ENCODE data around the gene KREMEN1.
A peak's percentile ranks its signal among the peaks of the same experiment; 100 is the strongest.
"Not testable (repeated sequence)": the region's sequence is repeated elsewhere in the genome, so short reads cannot be mapped to it uniquely, and the experiment has no call there.

Gene KREMEN1

GRCh38 chr22:29078869-29079207, 6.0 kb downstream of the KREMEN1 start:
- Mint-ChIP-seq H3K27ac (no peak overlapping the region), H3K27me3 (ENCODE audit: low read depth) (peaks cover 61% of the 10 kb centered on the region), H3K36me3 (ENCODE audit: low read depth) (no peaks in the 10 kb centered on the region), H3K9me3 (no peaks in the 10 kb centered on the region), H3K4me3 (no peak overlapping the region), H3K4me1 (ENCODE audit: low read depth) (no peaks in the 10 kb centered on the region)
- no peak for DNase-seq (ENCODE audit: low spot score)

GRCh38 chr22:29079218-29079901, 6.5 kb downstream of the KREMEN1 start:
- H3K36me3 Mint-ChIP-seq (ENCODE audit: low read depth), result no peaks in the 10 kb centered on the region
- H3K27ac Mint-ChIP-seq, result no peak overlapping the region
- peaks cover 3% of the 10 kb centered on the region for H3K4me1 Mint-ChIP-seq (ENCODE audit: low read depth)
- H3K27me3 Mint-ChIP-seq (ENCODE audit: low read depth), result peaks cover 56% of the 10 kb centered on the region
- no peak overlapping the region for H3K4me3 Mint-ChIP-seq
- no peak for DNase-seq (ENCODE audit: low spot score)
- H3K9me3 Mint-ChIP-seq, result no peaks in the 10 kb centered on the region

GRCh38 chr22:29080106-29080975, 7.5 kb downstream of the KREMEN1 start:
- peaks cover 49% of the 10 kb centered on the region for H3K27me3 Mint-ChIP-seq (ENCODE audit: low read depth)
- DNase-seq (ENCODE audit: low spot score), result no peak

GRCh38 chr22:29081517-29082236, 8.8 kb downstream of the KREMEN1 start:
- DNase-seq (ENCODE audit: low spot score), result no peak
- Mint-ChIP-seq H3K4me3 (no peak overlapping the region), H3K27me3 (ENCODE audit: low read depth) (peaks cover 38% of the 10 kb centered on the region), H3K9me3 (no peaks in the 10 kb centered on the region), H3K4me1 (ENCODE audit: low read depth) (peaks cover 3% of the 10 kb centered on the region), H3K36me3 (ENCODE audit: low read depth) (no peaks in the 10 kb centered on the region), H3K27ac (no peak overlapping the region)

More at GRCh38 chr22:29080106-29080975, 7.5 kb downstream of the KREMEN1 start:
- H3K27ac Mint-ChIP-seq, result no peak overlapping the region
- H3K4me1 Mint-ChIP-seq (ENCODE audit: low read depth), result peaks cover 3% of the 10 kb centered on the region
- no peak overlapping the region for H3K4me3 Mint-ChIP-seq
- H3K9me3 Mint-ChIP-seq, result no peaks in the 10 kb centered on the region
- H3K36me3 Mint-ChIP-seq (ENCODE audit: low read depth), result no peaks in the 10 kb centered on the region

- Mint-ChIP-seq H3K36me3 (ENCODE audit: low read depth) (no peaks in the 10 kb centered on the region), H3K4me3 (no peak overlapping the region), H3K9me3 (no peaks in the 10 kb centered on the region), H3K27ac (no peak overlapping the region), H3K27me3 (ENCODE audit: low read depth) (peaks cover 35% of the 10 kb centered on the region), H3K4me1 (ENCODE audit: low read depth) (peaks cover 3% of the 10 kb centered on the region)
- DNase-seq (ENCODE audit: low spot score), result no peak
These were observed 10.2 kb downstream of the KREMEN1 start for GRCh38 chr22:29082826-29083545.

- not testable (repeated sequence) for H3K9me3 Mint-ChIP-seq
- Mint-ChIP-seq H3K27me3 (ENCODE audit: low read depth) (peaks cover 33% of the 10 kb centered on the region), H3K27ac (peak overlapping the region; percentile 45)
These were observed 10.7 kb downstream of the KREMEN1 start for GRCh38 chr22:29083576-29083932.

GRCh38 chr22:29083933-29084591, 11.2 kb downstream of the KREMEN1 start:
- no peaks in the 10 kb centered on the region for H3K36me3 Mint-ChIP-seq (ENCODE audit: low read depth)
- H3K4me1 Mint-ChIP-seq (ENCODE audit: low read depth), result peaks cover 3% of the 10 kb centered on the region
- H3K27ac Mint-ChIP-seq, result no peak overlapping the region
- DNase-seq (ENCODE audit: low spot score), result no peak
- H3K4me3 Mint-ChIP-seq, result no peak overlapping the region
- H3K9me3 Mint-ChIP-seq, result no peaks in the 10 kb centered on the region
- H3K27me3 Mint-ChIP-seq (ENCODE audit: low read depth), result peaks cover 29% of the 10 kb centered on the region

More at GRCh38 chr22:29083576-29083932, 10.7 kb downstream of the KREMEN1 start:
- H3K4me3 Mint-ChIP-seq; DNase-seq (ENCODE audit: low spot score); H3K4me1 Mint-ChIP-seq (ENCODE audit: low read depth); H3K36me3 Mint-ChIP-seq (ENCODE audit: low read depth): not testable (repeated sequence)

- DNase-seq (ENCODE audit: low spot score), result no peak
- Mint-ChIP-seq H3K27me3 (ENCODE audit: low read depth) (peaks cover 33% of the 10 kb centered on the region), H3K27ac (no peak overlapping the region), H3K4me1 (ENCODE audit: low read depth) (peaks cover 3% of the 10 kb centered on the region), H3K9me3 (no peaks in the 10 kb centered on the region), H3K36me3 (ENCODE audit: low read depth) (no peaks in the 10 kb centered on the region), H3K4me3 (no peak overlapping the region)
These were observed 14.2 kb downstream of the KREMEN1 start for GRCh38 chr22:29087012-29087411.

- Mint-ChIP-seq H3K4me1 (ENCODE audit: low read depth) (peaks cover 3% of the 10 kb centered on the region), H3K36me3 (ENCODE audit: low read depth) (no peaks in the 10 kb centered on the region), H3K4me3 (no peak overlapping the region), H3K27me3 (ENCODE audit: low read depth) (peaks cover 30% of the 10 kb centered on the region), H3K9me3 (no peaks in the 10 kb centered on the region), H3K27ac (no peak overlapping the region)
- DNase-seq (ENCODE audit: low spot score), result no peak
These were observed 16.0 kb downstream of the KREMEN1 start for GRCh38 chr22:29088809-29089208.

GRCh38 chr22:29089507-29089906, 16.7 kb downstream of the KREMEN1 start:
- no peaks in the 10 kb centered on the region for H3K4me1 Mint-ChIP-seq (ENCODE audit: low read depth)
- DNase-seq (ENCODE audit: low spot score), result no peak
- H3K27ac Mint-ChIP-seq, result no peak overlapping the region
- H3K9me3 Mint-ChIP-seq, result no peaks in the 10 kb centered on the region
- H3K36me3 Mint-ChIP-seq (ENCODE audit: low read depth), result no peaks in the 10 kb centered on the region
- H3K4me3 Mint-ChIP-seq, result no peak overlapping the region
- H3K27me3 Mint-ChIP-seq (ENCODE audit: low read depth), result peaks cover 34% of the 10 kb centered on the region

- Mint-ChIP-seq H3K4me3 (no peak overlapping the region), H3K27ac (no peak overlapping the region), H3K4me1 (ENCODE audit: low read depth) (no peaks in the 10 kb centered on the region), H3K9me3 (no peaks in the 10 kb centered on the region), H3K27me3 (ENCODE audit: low read depth) (peaks cover 37% of the 10 kb centered on the region), H3K36me3 (ENCODE audit: low read depth) (no peaks in the 10 kb centered on the region)
- no peak for DNase-seq (ENCODE audit: low spot score)
These were observed 17.2 kb downstream of the KREMEN1 start for GRCh38 chr22:29090039-29090438.

GRCh38 chr22:29092243-29092642, 19.4 kb downstream of the KREMEN1 start:
- no peaks in the 10 kb centered on the region for H3K36me3 Mint-ChIP-seq (ENCODE audit: low read depth)
- no peaks in the 10 kb centered on the region for H3K9me3 Mint-ChIP-seq
- H3K27ac Mint-ChIP-seq, result no peak overlapping the region
- H3K4me1 Mint-ChIP-seq (ENCODE audit: low read depth), result no peaks in the 10 kb centered on the region
- H3K4me3 Mint-ChIP-seq, result no peak overlapping the region
- DNase-seq (ENCODE audit: low spot score), result no peak
- H3K27me3 Mint-ChIP-seq (ENCODE audit: low read depth), result peaks cover 37% of the 10 kb centered on the region

- Mint-ChIP-seq H3K36me3 (ENCODE audit: low read depth) (no peaks in the 10 kb centered on the region), H3K4me3 (no peak overlapping the region), H3K27ac (no peak overlapping the region), H3K27me3 (ENCODE audit: low read depth) (peaks cover 34% of the 10 kb centered on the region), H3K9me3 (no peaks in the 10 kb centered on the region), H3K4me1 (ENCODE audit: low read depth) (no peaks in the 10 kb centered on the region)
- no peak for DNase-seq (ENCODE audit: low spot score)
These were observed 20.2 kb downstream of the KREMEN1 start for GRCh38 chr22:29093030-29093429.

Data from T-helper 2 cell treated with Interferon-gamma antibody and Interleukin-4, amounts not matched to agents 5 μg/mL and 100 μg/mL, for 36 hours (primary cell).